ENCODE data around the gene MARCHF10. TPM values are rescaled to one million over a fixed set of nuclear protein-coding genes. Genes with fewer than 3 reads are reported as not detected.
"Not testable (repeated sequence)": the region's sequence is repeated elsewhere in the genome, so short reads cannot be mapped to it uniquely, and the experiment has no call there.

The MARCHF10 gene
- total and polyA plus RNA-seq, 2 donors: 0.14 to 1.1 TPM

DNA sequence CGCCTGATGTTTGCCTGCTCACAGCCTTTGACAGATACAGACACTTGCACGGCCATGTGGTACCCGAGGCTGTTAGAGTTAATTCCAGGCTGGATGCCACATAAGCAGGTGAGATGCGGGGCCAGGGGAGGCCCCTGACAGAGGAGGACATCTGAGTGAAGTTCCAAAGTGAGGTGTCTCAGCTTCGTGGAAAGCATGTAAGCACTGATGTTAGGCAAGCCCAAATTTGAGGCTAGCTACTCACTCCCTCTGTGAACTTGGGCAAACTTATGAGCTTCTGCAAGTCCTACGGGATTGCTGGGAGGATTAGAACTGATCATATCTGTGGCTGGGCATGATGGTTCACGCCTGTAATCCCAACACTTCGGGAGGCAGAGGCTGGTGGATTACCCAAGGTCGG is 39.3 kb upstream of the MARCHF10 start:
- Histone ChIP-seq H3K36me3 (ENCODE audit: control insufficient read depth in 2 of 2, insufficient read depth in 2 of 2, low read length in 1 of 2) (no peaks in the 10 kb centered on the region), H3K4me1 (ENCODE audit: control insufficient read depth in 2 of 2, insufficient read depth in 2 of 2, low read length in 2 of 2) (no peaks in the 10 kb centered on the region), H3K9me3 (ENCODE audit: control insufficient read depth in 2 of 2, insufficient read depth in 1 of 2, low read length in 1 of 2) (no peaks in the 10 kb centered on the region), H3K27me3 (ENCODE audit: control insufficient read depth in 2 of 2, insufficient read depth in 1 of 2, low read length in 1 of 2) (no peaks in the 10 kb centered on the region), H3K27ac (ENCODE audit: low read depth in 1 of 2, low read length in 1 of 2) (no peak overlapping the region), H3K4me3 (ENCODE audit: low read length in 2 of 2) (no peak overlapping the region)
- DNase-seq (ENCODE audit: low read depth in 6 of 9, low spot score in 9 of 9): no peak
- 89% methylated on average over 9 of the region's 9 CpGs for WGBS

GRCh38 chr17:62840871-62841270 is 32.8 kb upstream of the MARCHF10 start:
- peaks cover 0 to 3% of the 10 kb centered on the region in 2 donors for H3K9me3 ChIP-seq (ENCODE audit: control insufficient read depth in 2 of 2, insufficient read depth in 1 of 2, low read length in 1 of 2)
- DNase-seq (ENCODE audit: low read depth in 6 of 9, low spot score in 9 of 9): no peak
- no peaks in the 10 kb centered on the region for H3K36me3 ChIP-seq (ENCODE audit: control insufficient read depth in 2 of 2, insufficient read depth in 2 of 2, low read length in 1 of 2)
- H3K4me1 ChIP-seq (ENCODE audit: control insufficient read depth in 2 of 2, insufficient read depth in 2 of 2, low read length in 2 of 2): no peaks in the 10 kb centered on the region
- no peaks in the 10 kb centered on the region for H3K27me3 ChIP-seq (ENCODE audit: control insufficient read depth in 2 of 2, insufficient read depth in 1 of 2, low read length in 1 of 2)
- H3K27ac ChIP-seq (ENCODE audit: low read depth in 1 of 2, low read length in 1 of 2): no peak overlapping the region
- WGBS: 95% methylated on average over 4 of the region's 4 CpGs
- no peak overlapping the region for H3K4me3 ChIP-seq (ENCODE audit: low read length in 2 of 2)

- not testable (repeated sequence) for H3K27ac ChIP-seq (ENCODE audit: low read depth in 1 of 2, low read length in 1 of 2); H3K36me3 ChIP-seq (ENCODE audit: control insufficient read depth in 2 of 2, insufficient read depth in 2 of 2, low read length in 1 of 2); H3K9me3 ChIP-seq (ENCODE audit: control insufficient read depth in 2 of 2, insufficient read depth in 1 of 2, low read length in 1 of 2); H3K4me3 ChIP-seq (ENCODE audit: low read length in 2 of 2); H3K4me1 ChIP-seq (ENCODE audit: control insufficient read depth in 2 of 2, insufficient read depth in 2 of 2, low read length in 2 of 2); H3K27me3 ChIP-seq (ENCODE audit: control insufficient read depth in 2 of 2, insufficient read depth in 1 of 2, low read length in 1 of 2); DNase-seq (ENCODE audit: low read depth in 6 of 9, low spot score in 9 of 9)
- 97% methylated on average over 4 of the region's 4 CpGs for WGBS
Measured at GRCh38 chr17:62833816-62834215, 25.7 kb upstream of the MARCHF10 start.

GRCh38 chr17:62832405-62832804 is 24.3 kb upstream of the MARCHF10 start:
- no peak for DNase-seq (ENCODE audit: low read depth in 6 of 9, low spot score in 9 of 9)
- Histone ChIP-seq H3K4me1 (ENCODE audit: control insufficient read depth in 2 of 2, insufficient read depth in 2 of 2, low read length in 2 of 2) (no peaks in the 10 kb centered on the region), H3K36me3 (ENCODE audit: control insufficient read depth in 2 of 2, insufficient read depth in 2 of 2, low read length in 1 of 2) (no peaks in the 10 kb centered on the region), H3K9me3 (ENCODE audit: control insufficient read depth in 2 of 2, insufficient read depth in 1 of 2, low read length in 1 of 2) (peaks cover 0 to 3% of the 10 kb centered on the region in 2 donors), H3K27ac (ENCODE audit: low read depth in 1 of 2, low read length in 1 of 2) (no peak overlapping the region), H3K27me3 (ENCODE audit: control insufficient read depth in 2 of 2, insufficient read depth in 1 of 2, low read length in 1 of 2) (no peaks in the 10 kb centered on the region), H3K4me3 (ENCODE audit: low read length in 2 of 2) (no peak overlapping the region)
- 98% methylated on average over 1 of the region's 1 CpG for WGBS

DNA sequence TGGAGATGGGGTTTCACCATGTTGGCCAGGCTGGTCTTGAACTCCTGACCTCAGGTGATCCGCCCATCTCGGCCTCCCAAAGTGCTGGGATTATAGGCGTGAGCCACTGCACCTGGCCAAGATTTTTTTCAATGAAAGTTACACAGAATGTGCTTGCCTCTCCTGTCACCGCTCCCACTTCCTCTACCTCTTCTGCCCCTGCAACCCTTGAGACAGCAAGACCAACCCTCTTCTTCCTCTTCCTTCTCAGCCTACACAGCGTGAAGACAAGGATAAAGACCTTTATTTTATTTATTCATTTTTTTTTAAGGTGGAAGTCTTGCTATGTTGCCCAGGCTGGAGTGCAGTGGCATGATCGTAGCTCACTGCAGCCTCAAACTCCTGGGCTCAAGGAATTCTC is 23.0 kb upstream of the MARCHF10 start:
- H3K4me1 ChIP-seq (ENCODE audit: control insufficient read depth in 2 of 2, insufficient read depth in 2 of 2, low read length in 2 of 2): not testable (repeated sequence)
- 50% methylated on average over 6 of the region's 6 CpGs for WGBS

DNA sequence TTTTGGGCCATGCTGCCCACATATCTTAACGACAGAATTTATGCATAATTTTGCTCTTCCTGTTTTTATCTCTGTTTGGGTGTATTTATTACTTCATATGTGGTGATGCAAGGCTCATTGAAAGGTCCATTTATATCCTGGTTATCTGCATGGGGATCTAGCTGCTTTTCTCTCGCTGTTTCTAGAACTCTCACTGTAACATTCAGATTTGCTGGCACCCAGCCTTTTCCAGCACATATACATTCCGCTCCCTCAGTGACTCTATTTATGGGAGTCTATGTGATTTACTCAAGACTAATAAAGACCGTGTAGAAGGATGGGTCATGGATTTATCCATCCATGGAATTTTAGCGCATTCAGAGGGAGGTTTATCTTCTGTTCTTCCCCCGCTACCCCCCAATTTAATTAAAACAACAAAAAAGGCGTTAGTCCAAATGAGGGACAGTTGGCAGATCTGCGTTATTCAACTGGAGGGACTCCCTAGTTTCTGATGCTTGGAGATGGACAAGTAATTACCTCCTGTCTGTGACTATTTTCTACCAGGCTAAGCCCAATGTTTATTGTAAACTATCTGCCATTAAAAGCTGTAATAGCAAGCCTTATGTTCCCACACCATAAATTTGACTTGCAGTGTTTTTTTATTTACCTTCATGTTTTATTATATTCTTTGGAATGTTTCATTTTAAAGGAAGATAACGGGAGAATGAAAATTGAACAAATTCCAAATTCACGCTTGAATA is 19.8 kb upstream of the MARCHF10 start:
- Histone ChIP-seq H3K4me3 (ENCODE audit: low read length in 2 of 2) (no peak overlapping the region), H3K4me1 (ENCODE audit: control insufficient read depth in 2 of 2, insufficient read depth in 2 of 2, low read length in 2 of 2) (no peaks in the 10 kb centered on the region), H3K36me3 (ENCODE audit: control insufficient read depth in 2 of 2, insufficient read depth in 2 of 2, low read length in 1 of 2) (no peaks in the 10 kb centered on the region), H3K27me3 (ENCODE audit: control insufficient read depth in 2 of 2, insufficient read depth in 1 of 2, low read length in 1 of 2) (no peaks in the 10 kb centered on the region), H3K27ac (ENCODE audit: low read depth in 1 of 2, low read length in 1 of 2) (no peak overlapping the region), H3K9me3 (ENCODE audit: control insufficient read depth in 2 of 2, insufficient read depth in 1 of 2, low read length in 1 of 2) (no peaks in the 10 kb centered on the region)
- DNase-seq (ENCODE audit: low read depth in 6 of 9, low spot score in 9 of 9): no peak
- 79% methylated on average over 10 of the region's 10 CpGs for WGBS

More for the DNA sequence above, 23.0 kb upstream of the MARCHF10 start:
- not testable (repeated sequence) for H3K36me3 ChIP-seq (ENCODE audit: control insufficient read depth in 2 of 2, insufficient read depth in 2 of 2, low read length in 1 of 2); H3K4me3 ChIP-seq (ENCODE audit: low read length in 2 of 2); H3K27ac ChIP-seq (ENCODE audit: low read depth in 1 of 2, low read length in 1 of 2); H3K27me3 ChIP-seq (ENCODE audit: control insufficient read depth in 2 of 2, insufficient read depth in 1 of 2, low read length in 1 of 2); H3K9me3 ChIP-seq (ENCODE audit: control insufficient read depth in 2 of 2, insufficient read depth in 1 of 2, low read length in 1 of 2)
- DNase-seq (ENCODE audit: low read depth in 6 of 9, low spot score in 9 of 9): peak in 1 of 9 donors; percentile 23

- Histone ChIP-seq H3K36me3 (ENCODE audit: control insufficient read depth in 2 of 2, insufficient read depth in 2 of 2, low read length in 1 of 2) (no peaks in the 10 kb centered on the region), H3K9me3 (ENCODE audit: control insufficient read depth in 2 of 2, insufficient read depth in 1 of 2, low read length in 1 of 2) (no peaks in the 10 kb centered on the region), H3K27me3 (ENCODE audit: control insufficient read depth in 2 of 2, insufficient read depth in 1 of 2, low read length in 1 of 2) (no peaks in the 10 kb centered on the region), H3K27ac (ENCODE audit: low read depth in 1 of 2, low read length in 1 of 2) (no peak overlapping the region), H3K4me3 (ENCODE audit: low read length in 2 of 2) (no peak overlapping the region), H3K4me1 (ENCODE audit: control insufficient read depth in 2 of 2, insufficient read depth in 2 of 2, low read length in 2 of 2) (no peaks in the 10 kb centered on the region)
- WGBS: 97% methylated on average over 3 of the region's 3 CpGs
- DNase-seq (ENCODE audit: low read depth in 6 of 9, low spot score in 9 of 9): no peak
Measured at GRCh38 chr17:62826956-62827355, 18.8 kb upstream of the MARCHF10 start.

- Histone ChIP-seq H3K36me3 (ENCODE audit: control insufficient read depth in 2 of 2, insufficient read depth in 2 of 2, low read length in 1 of 2) (no peaks in the 10 kb centered on the region), H3K9me3 (ENCODE audit: control insufficient read depth in 2 of 2, insufficient read depth in 1 of 2, low read length in 1 of 2) (no peaks in the 10 kb centered on the region), H3K4me3 (ENCODE audit: low read length in 2 of 2) (no peak overlapping the region), H3K27me3 (ENCODE audit: control insufficient read depth in 2 of 2, insufficient read depth in 1 of 2, low read length in 1 of 2) (no peaks in the 10 kb centered on the region), H3K4me1 (ENCODE audit: control insufficient read depth in 2 of 2, insufficient read depth in 2 of 2, low read length in 2 of 2) (peaks cover 0 to 3% of the 10 kb centered on the region in 2 donors), H3K27ac (ENCODE audit: low read depth in 1 of 2, low read length in 1 of 2) (no peak overlapping the region)
- WGBS: 96% methylated on average over 3 of the region's 3 CpGs
- DNase-seq (ENCODE audit: low read depth in 6 of 9, low spot score in 9 of 9): no peak
Measured at GRCh38 chr17:62825182-62825581, 17.1 kb upstream of the MARCHF10 start.

DNA sequence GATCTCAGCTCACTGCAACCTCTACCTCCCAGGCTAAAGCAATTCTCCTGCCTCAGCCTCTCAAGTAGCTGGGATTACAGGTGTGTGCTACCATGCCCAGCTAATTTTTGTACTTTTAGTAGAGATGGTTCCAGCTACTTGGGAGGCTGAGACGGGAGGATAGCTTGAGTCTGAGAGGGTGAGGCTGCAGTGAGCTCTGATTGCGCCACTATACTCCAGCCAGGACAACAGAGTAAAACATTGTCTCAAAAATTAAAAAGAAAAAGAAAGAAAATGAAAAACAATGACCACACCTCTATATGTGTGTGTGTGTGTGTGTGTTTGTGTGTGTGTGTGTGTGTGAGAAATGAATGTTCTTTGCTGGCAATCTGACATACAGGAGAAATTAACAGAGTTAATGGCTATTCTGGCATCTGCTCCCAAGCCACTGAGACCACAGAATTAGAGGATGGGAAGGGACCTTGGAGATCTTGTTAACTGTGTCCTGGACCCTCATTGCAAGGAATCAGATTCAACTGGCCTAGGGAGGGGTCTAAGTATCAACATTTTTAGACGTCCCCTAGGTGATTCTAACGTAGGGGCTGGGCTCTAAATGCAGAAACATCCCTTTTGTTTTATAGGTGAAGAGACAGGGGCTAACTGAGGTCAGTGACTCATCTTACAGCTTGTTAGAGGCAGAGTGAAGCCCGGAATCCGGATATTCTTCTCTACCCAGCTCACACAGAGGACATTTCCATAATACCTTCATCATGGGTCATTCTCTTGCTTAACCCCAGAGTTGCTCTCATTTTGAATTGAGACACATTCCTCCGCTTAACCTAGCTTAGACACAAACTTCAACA is 16.4 kb upstream of the MARCHF10 start:
- Histone ChIP-seq H3K4me1 (ENCODE audit: control insufficient read depth in 2 of 2, insufficient read depth in 2 of 2, low read length in 2 of 2) (peaks cover 0 to 3% of the 10 kb centered on the region in 2 donors), H3K4me3 (ENCODE audit: low read length in 2 of 2) (no peak overlapping the region), H3K27me3 (ENCODE audit: control insufficient read depth in 2 of 2, insufficient read depth in 1 of 2, low read length in 1 of 2) (no peaks in the 10 kb centered on the region), H3K9me3 (ENCODE audit: control insufficient read depth in 2 of 2, insufficient read depth in 1 of 2, low read length in 1 of 2) (no peaks in the 10 kb centered on the region), H3K27ac (ENCODE audit: low read depth in 1 of 2, low read length in 1 of 2) (no peak overlapping the region), H3K36me3 (ENCODE audit: control insufficient read depth in 2 of 2, insufficient read depth in 2 of 2, low read length in 1 of 2) (no peaks in the 10 kb centered on the region)
- 94% methylated on average over 7 of the region's 7 CpGs for WGBS
- DNase-seq (ENCODE audit: low read depth in 6 of 9, low spot score in 9 of 9): no peak

Measured in thymus (tissue), 11 donors.